ENCODE measurements around the gene CLCN3. TPM values are rescaled to one million over a fixed set of nuclear protein-coding genes. Genes with fewer than 3 reads are reported as not detected.

The CLCN3 gene
- total RNA-seq, 1 donor from 2014 or later, result 34.7 TPM

DNA sequence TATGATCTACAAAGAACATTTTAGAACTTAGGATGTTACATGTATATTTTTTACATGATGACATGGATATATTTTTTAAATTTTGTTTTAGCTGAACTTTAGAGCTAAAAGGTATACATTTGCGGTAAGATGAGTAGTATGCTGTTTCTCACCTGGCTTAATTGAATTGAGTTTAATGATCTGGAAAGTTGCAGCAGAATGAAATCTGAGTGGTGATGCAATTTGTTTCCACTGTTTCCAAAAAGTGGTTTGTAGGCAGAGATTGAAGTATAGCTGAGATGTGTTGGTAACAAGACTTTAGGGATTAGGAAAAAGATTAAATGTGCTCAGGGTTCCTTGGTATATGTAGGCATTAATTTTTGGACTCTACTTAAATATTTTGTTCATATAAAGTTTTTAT is 69.3 kb downstream of the CLCN3 start:
- Mint-ChIP-seq H3K4me1 (ENCODE audit: low read depth) (no peaks in the 10 kb centered on the region), H3K36me3 (ENCODE audit: low read depth) (peaks cover 14% of the 10 kb centered on the region), H3K27ac (ENCODE audit: unreplicated experiment) (no peak overlapping the region), H3K9me3 (ENCODE audit: low read depth) (no peaks in the 10 kb centered on the region), H3K4me3 (ENCODE audit: unreplicated experiment) (no peak overlapping the region), H3K27me3 (ENCODE audit: low read depth) (no peaks in the 10 kb centered on the region)
- TF ChIP-seq, protein P1, sequence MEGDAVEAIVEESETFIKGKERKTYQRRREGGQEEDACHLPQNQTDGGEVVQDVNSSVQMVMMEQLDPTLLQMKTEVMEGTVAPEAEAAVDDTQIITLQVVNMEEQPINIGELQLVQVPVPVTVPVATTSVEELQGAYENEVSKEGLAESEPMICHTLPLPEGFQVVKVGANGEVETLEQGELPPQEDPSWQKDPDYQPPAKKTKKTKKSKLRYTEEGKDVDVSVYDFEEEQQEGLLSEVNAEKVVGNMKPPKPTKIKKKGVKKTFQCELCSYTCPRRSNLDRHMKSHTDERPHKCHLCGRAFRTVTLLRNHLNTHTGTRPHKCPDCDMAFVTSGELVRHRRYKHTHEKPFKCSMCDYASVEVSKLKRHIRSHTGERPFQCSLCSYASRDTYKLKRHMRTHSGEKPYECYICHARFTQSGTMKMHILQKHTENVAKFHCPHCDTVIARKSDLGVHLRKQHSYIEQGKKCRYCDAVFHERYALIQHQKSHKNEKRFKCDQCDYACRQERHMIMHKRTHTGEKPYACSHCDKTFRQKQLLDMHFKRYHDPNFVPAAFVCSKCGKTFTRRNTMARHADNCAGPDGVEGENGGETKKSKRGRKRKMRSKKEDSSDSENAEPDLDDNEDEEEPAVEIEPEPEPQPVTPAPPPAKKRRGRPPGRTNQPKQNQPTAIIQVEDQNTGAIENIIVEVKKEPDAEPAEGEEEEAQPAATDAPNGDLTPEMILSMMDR (IDR thresholded peaks at IDR 0.05), result no peak
- no peak for DNase-seq (ENCODE audit: low spot score)

DNA sequence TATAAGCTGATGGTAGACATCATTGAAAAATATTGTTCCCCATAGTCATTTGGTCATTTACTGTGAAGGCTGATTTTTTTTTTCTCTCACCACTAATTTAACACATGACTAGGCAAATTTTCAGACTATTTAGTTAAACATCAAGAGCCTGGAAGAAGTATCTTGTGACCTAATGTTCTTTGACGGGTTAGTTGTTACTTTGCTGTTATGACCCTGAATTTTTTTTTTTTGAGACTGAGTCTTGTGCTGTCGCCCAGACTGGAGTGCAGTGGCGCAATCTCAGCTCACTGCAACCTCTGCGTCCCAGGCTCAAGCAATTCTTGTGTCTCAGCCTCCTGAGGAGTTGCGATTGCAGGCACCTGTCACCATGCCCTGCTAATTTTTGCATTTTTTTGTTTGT is 70.4 kb downstream of the CLCN3 start:
- Mint-ChIP-seq H3K27ac (ENCODE audit: unreplicated experiment) (no peak overlapping the region), H3K27me3 (ENCODE audit: low read depth) (no peaks in the 10 kb centered on the region), H3K4me3 (ENCODE audit: unreplicated experiment) (no peak overlapping the region), H3K4me1 (ENCODE audit: low read depth) (no peaks in the 10 kb centered on the region), H3K36me3 (ENCODE audit: low read depth) (peaks cover 14% of the 10 kb centered on the region), H3K9me3 (ENCODE audit: low read depth) (no peaks in the 10 kb centered on the region)
- TF ChIP-seq, protein P1 (IDR thresholded peaks at IDR 0.05), result no peak
- no peak for DNase-seq (ENCODE audit: low spot score)

DNA sequence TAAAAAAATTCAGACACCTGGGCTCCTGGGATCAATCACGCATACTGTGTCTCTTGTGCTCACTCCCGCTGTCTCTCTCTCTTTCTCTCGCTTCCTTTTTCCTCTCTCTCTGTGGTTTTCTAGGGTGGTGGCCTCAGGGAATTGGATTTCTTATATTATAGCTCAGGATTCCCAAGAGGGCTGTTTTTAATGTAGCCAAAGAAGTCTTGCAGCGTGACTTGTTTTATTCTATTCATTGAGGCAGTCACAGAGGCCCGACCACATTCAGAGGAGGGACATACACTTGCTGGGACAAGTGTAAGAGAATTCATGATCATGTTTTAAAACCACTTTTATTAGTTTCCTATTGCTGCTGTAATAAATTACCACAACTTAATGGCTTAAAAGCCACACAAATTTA is 78.0 kb downstream of the CLCN3 start:
- Mint-ChIP-seq H3K36me3 (ENCODE audit: low read depth) (peaks cover 27% of the 10 kb centered on the region), H3K9me3 (ENCODE audit: low read depth) (peaks cover 9% of the 10 kb centered on the region), H3K27ac (ENCODE audit: unreplicated experiment) (no peak overlapping the region), H3K4me1 (ENCODE audit: low read depth) (no peaks in the 10 kb centered on the region), H3K27me3 (ENCODE audit: low read depth) (no peaks in the 10 kb centered on the region), H3K4me3 (ENCODE audit: unreplicated experiment) (no peak overlapping the region)
- TF ChIP-seq, protein P1 (IDR thresholded peaks at IDR 0.05), result no peak
- DNase-seq (ENCODE audit: low spot score), result no peak

DNA sequence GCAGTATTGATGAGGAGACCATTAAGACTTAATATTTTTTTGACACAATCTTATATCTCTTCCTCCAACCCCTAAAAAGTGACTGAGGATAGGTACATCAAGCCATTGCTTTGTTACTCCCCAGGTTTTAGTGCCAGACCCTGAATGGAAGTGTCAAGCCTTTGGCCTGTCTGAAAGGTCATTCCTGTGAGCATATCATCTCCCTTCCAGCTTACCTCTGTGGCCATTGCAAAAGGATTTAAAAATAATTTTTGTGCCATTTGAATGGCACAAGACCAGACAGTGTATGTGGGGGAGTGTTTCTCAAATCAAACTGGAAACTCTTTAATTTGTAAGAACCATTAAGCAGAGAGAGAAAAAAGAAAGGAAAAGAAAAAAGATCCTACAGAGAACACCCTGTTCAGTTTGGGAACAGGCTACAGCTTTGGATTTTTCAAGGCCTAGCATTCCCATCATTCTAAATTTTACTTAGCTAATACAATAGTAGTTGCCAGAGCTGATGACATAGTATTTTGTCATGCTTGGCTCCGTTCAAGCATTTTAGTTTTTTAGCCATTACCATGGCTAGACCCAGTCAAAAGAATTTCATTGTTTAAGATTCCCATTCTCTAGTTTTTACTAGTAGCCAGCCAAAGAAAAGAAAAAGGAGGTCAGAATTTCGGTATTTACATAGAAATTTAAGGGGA is 87.7 kb downstream of the CLCN3 start:
- H3K36me3 Mint-ChIP-seq (ENCODE audit: low read depth), result peaks cover 13% of the 10 kb centered on the region
- DNase-seq (ENCODE audit: low spot score), result no peak
- H3K27ac Mint-ChIP-seq (ENCODE audit: unreplicated experiment), result no peak overlapping the region
- TF ChIP-seq, protein P1 (IDR thresholded peaks at IDR 0.05), result no peak
- no peaks in the 10 kb centered on the region for H3K4me1 Mint-ChIP-seq (ENCODE audit: low read depth)
- no peak overlapping the region for H3K4me3 Mint-ChIP-seq (ENCODE audit: unreplicated experiment)
- no peaks in the 10 kb centered on the region for H3K9me3 Mint-ChIP-seq (ENCODE audit: low read depth)
- H3K27me3 Mint-ChIP-seq (ENCODE audit: low read depth), result no peaks in the 10 kb centered on the region

DNA sequence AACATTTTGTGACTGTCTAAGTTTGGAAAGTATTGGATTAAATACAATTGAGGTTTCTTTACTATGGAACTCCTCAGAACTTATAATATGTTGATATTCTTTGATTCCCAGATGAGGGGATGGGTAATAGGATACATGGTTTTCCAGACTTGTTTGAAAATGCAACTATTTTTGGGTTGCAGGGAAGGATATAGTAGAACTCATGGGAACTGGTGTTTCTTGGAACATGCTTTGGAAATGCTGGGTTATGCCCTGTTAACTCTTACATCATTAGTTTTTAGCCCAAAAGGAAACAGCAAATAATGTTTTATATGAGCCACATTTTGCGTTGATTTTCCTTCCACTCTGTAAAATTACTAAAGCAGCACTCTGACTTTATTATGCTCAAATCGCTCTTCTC is 95.4 kb downstream of the CLCN3 start:
- Mint-ChIP-seq H3K27ac (ENCODE audit: unreplicated experiment) (no peak overlapping the region), H3K4me3 (ENCODE audit: unreplicated experiment) (no peak overlapping the region), H3K27me3 (ENCODE audit: low read depth) (no peaks in the 10 kb centered on the region), H3K9me3 (ENCODE audit: low read depth) (no peaks in the 10 kb centered on the region), H3K4me1 (ENCODE audit: low read depth) (no peaks in the 10 kb centered on the region), H3K36me3 (ENCODE audit: low read depth) (peaks cover 14% of the 10 kb centered on the region)
- TF ChIP-seq, protein P1 (IDR thresholded peaks at IDR 0.05), result no peak
- DNase-seq (ENCODE audit: low spot score), result no peak
